HG03097 (cell line): ENCODE results near the gene PRKACB.

Source experiments
- ATAC-seq: cut with Tn5 transposase; IDR thresholded peaks from one replicate; pipeline ENCODE4 v1.9.1; 2021; ENCODE audit not compliant: unreplicated experiment, low FRiP score

Gene PRKACB

GRCh38 chr1:84143796-84144565 is at the start of gene PRKACB:
PRKACB (plus strand) TSS chr1:84144271; CDS start chr1:84144362, 91 bp downstream.
- peak; percentile 90 for ATAC-seq

- no peak for ATAC-seq
These were observed 48.8 kb upstream of the PRKACB start for GRCh38 chr1:84095308-84095707.

- no peak for ATAC-seq
These were observed 47.9 kb upstream of the PRKACB start for GRCh38 chr1:84096176-84096575.

- no peak for ATAC-seq
These were observed 42.9 kb upstream of the PRKACB start for GRCh38 chr1:84101204-84101603.

- peak; percentile 72 for ATAC-seq
These were observed 40.7 kb upstream of the PRKACB start for GRCh38 chr1:84103197-84103992.

GRCh38 chr1:84107538-84107937 is 36.5 kb upstream of the PRKACB start:
- ATAC-seq: peak; percentile 56

- no peak for ATAC-seq
These were observed 36.1 kb upstream of the PRKACB start for GRCh38 chr1:84107955-84108354.

GRCh38 chr1:84108900-84109578 is 35.0 kb upstream of the PRKACB start:
- no peak for ATAC-seq

- ATAC-seq: no peak
These were observed 33.4 kb upstream of the PRKACB start for GRCh38 chr1:84110629-84111028.

GRCh38 chr1:84116558-84116957 is 27.5 kb upstream of the PRKACB start:
- ATAC-seq: no peak

- no peak for ATAC-seq
These were observed 26.2 kb upstream of the PRKACB start for GRCh38 chr1:84117868-84118267.

- ATAC-seq: no peak
These were observed 22.7 kb upstream of the PRKACB start for GRCh38 chr1:84121360-84121759.

- no peak for ATAC-seq
These were observed 21.2 kb upstream of the PRKACB start for GRCh38 chr1:84122780-84123382.

GRCh38 chr1:84133479-84133878 is 10.6 kb upstream of the PRKACB start:
- ATAC-seq: no peak

- ATAC-seq: no peak
These were observed 8.7 kb upstream of the PRKACB start for GRCh38 chr1:84135341-84135740.

- ATAC-seq: no peak
These were observed 2.7 kb upstream of the PRKACB start for GRCh38 chr1:84141182-84142003.

- no peak for ATAC-seq
These were observed 997 bp downstream of the PRKACB start for GRCh38 chr1:84145068-84145467.

GRCh38 chr1:84146411-84147032 is 2.5 kb downstream of the PRKACB start:
- no peak for ATAC-seq

- ATAC-seq: no peak
These were observed 4.7 kb downstream of the PRKACB start for GRCh38 chr1:84148758-84149157.

GRCh38 chr1:84152649-84153056 is 8.6 kb downstream of the PRKACB start:
- ATAC-seq: peak; percentile 76
